Epidermal melanocyte (primary cell): ENCODE measurements around the gene ANKS1B.

ENCODE experiments used
- DNase-seq: peaks from one replicate; pipeline ENCODE4 v3.0.0; 2011; ENCODE audit warnings: low spot score; ENCODE audit not compliant: insufficient read length

Gene ANKS1B

GRCh38 chr12:98830657-98831056 lies 1154.1 kb downstream of the ANKS1B start:
- DNase-seq, result no peak

- no peak for DNase-seq
Observed at GRCh38 chr12:98828802-98829600, 1155.7 kb downstream of the ANKS1B start.

GRCh38 chr12:98823012-98823411 lies 1161.7 kb downstream of the ANKS1B start:
- DNase-seq, result no peak

- no peak for DNase-seq
Observed at GRCh38 chr12:98821866-98822265, 1162.9 kb downstream of the ANKS1B start.

GRCh38 chr12:98821232-98821631 lies 1163.5 kb downstream of the ANKS1B start:
- DNase-seq, result no peak

GRCh38 chr12:98819821-98820404 lies 1164.8 kb downstream of the ANKS1B start:
- no peak for DNase-seq

- DNase-seq, result no peak
Observed at GRCh38 chr12:98819071-98819470, 1165.7 kb downstream of the ANKS1B start.

- no peak for DNase-seq
Observed at GRCh38 chr12:98818239-98818638, 1166.5 kb downstream of the ANKS1B start.

GRCh38 chr12:98817742-98818141 lies 1167.0 kb downstream of the ANKS1B start:
- DNase-seq, result no peak

- DNase-seq, result no peak
Observed at GRCh38 chr12:98816720-98817119, 1168.0 kb downstream of the ANKS1B start.

- no peak for DNase-seq
Observed at GRCh38 chr12:98814254-98814653, 1170.5 kb downstream of the ANKS1B start.

- no peak for DNase-seq
Observed at GRCh38 chr12:98812225-98812624, 1172.5 kb downstream of the ANKS1B start.

- no peak for DNase-seq
Observed at GRCh38 chr12:98808243-98808875, 1176.4 kb downstream of the ANKS1B start.

- no peak for DNase-seq
Observed at GRCh38 chr12:98807187-98807586, 1177.5 kb downstream of the ANKS1B start.

GRCh38 chr12:98803468-98804209 lies 1181.1 kb downstream of the ANKS1B start:
- no peak for DNase-seq

GRCh38 chr12:98799822-98800221 lies 1184.9 kb downstream of the ANKS1B start:
- no peak for DNase-seq

GRCh38 chr12:98799146-98799810 lies 1185.5 kb downstream of the ANKS1B start:
- no peak for DNase-seq

GRCh38 chr12:98797200-98797599 lies 1187.5 kb downstream of the ANKS1B start:
- no peak for DNase-seq

- no peak for DNase-seq
Observed at GRCh38 chr12:98796745-98797144, 1188.0 kb downstream of the ANKS1B start.

GRCh38 chr12:98793121-98793520 lies 1191.6 kb downstream of the ANKS1B start:
- DNase-seq, result no peak

- DNase-seq, result no peak
Observed at GRCh38 chr12:98791406-98791805, 1193.3 kb downstream of the ANKS1B start.
